ACC112 (cell line): ENCODE results near the gene MACO1.

ENCODE experiments used
- H2AFZ ChIP-seq: fragments of 200-600 bp; sonication (generic); one replicate; pipeline ENCODE4 v1.6.0; 2017; ENCODE audit warnings: antibody characterized with exemption, low read length; ENCODE audit not compliant: unreplicated experiment
- H3K27ac ChIP-seq: fragments of 200-600 bp; sonication (generic); 2 replicates; pipeline ENCODE4 v1.5.1; 2014; ENCODE audit warnings: low read depth, mild to moderate bottlenecking, antibody characterized with exemption, low read length, moderate library complexity
- H3K27me3 ChIP-seq: fragments of 200-600 bp; sonication (generic); 2 replicates; pipeline ENCODE4 v1.6.1; 2014; ENCODE audit warnings: mild to moderate bottlenecking, antibody characterized with exemption, low read length, moderate library complexity, mixed read lengths; ENCODE audit not compliant: insufficient read depth
- H3K36me3 ChIP-seq: fragments of 200-600 bp; sonication (generic); 2 replicates; pipeline ENCODE4 v1.6.1; 2016; ENCODE audit warnings: mild to moderate bottlenecking, antibody characterized with exemption, low read length, moderate library complexity, mixed read lengths; ENCODE audit not compliant: insufficient read depth
- H3K4me1 ChIP-seq: fragments of 200-600 bp; sonication (generic); one replicate; pipeline ENCODE4 v1.6.1; 2016; ENCODE audit warnings: low read length, mixed read lengths; ENCODE audit not compliant: insufficient read depth, unreplicated experiment, control insufficient read depth
- H3K4me3 ChIP-seq: fragments of 200-600 bp; sonication (generic); 2 replicates; pipeline ENCODE4 v1.5.1; 2014; ENCODE audit warnings: mild to moderate bottlenecking, low read depth, low read length
- H3K79me2 ChIP-seq: fragments of 200-600 bp; sonication (generic); one replicate; pipeline ENCODE4 v1.6.0; 2016; ENCODE audit warnings: low read length; ENCODE audit not compliant: control insufficient read depth, unreplicated experiment, insufficient read depth

MACO1 gene

GRCh38 chr1:25527946-25528595 lies 97.4 kb downstream of the MACO1 start:
- Histone ChIP-seq H3K27me3 (peaks cover 27% of the 10 kb centered on the region; the same call in 1 of the 2 replicates), H3K27ac (no peak overlapping the region), H3K79me2 (no peaks in the 10 kb centered on the region), H2AFZ (no peak overlapping the region), H3K36me3 (no peaks in the 10 kb centered on the region), H3K4me1 (no peaks in the 10 kb centered on the region), H3K4me3 (no peak overlapping the region)

GRCh38 chr1:25528881-25529517 lies 98.3 kb downstream of the MACO1 start:
- no peaks in the 10 kb centered on the region for H3K79me2 ChIP-seq
- no peaks in the 10 kb centered on the region for H3K36me3 ChIP-seq
- peaks cover 27% of the 10 kb centered on the region; the same call in 1 of the 2 replicates for H3K27me3 ChIP-seq
- H3K4me3 ChIP-seq = no peak overlapping the region
- H3K4me1 ChIP-seq = no peaks in the 10 kb centered on the region
- no peak overlapping the region for H2AFZ ChIP-seq
- no peak overlapping the region for H3K27ac ChIP-seq

GRCh38 chr1:25529518-25530185 lies 99.0 kb downstream of the MACO1 start:
- Histone ChIP-seq H3K4me1 (no peaks in the 10 kb centered on the region), H2AFZ (no peak overlapping the region), H3K4me3 (no peak overlapping the region), H3K36me3 (no peaks in the 10 kb centered on the region), H3K79me2 (no peaks in the 10 kb centered on the region), H3K27me3 (peaks cover 24% of the 10 kb centered on the region; the same call in 1 of the 2 replicates), H3K27ac (no peak overlapping the region)

- Histone ChIP-seq H3K27me3 (peaks cover 16% of the 10 kb centered on the region; the same call in 1 of the 2 replicates), H3K4me1 (no peaks in the 10 kb centered on the region), H3K4me3 (no peak overlapping the region), H3K79me2 (no peaks in the 10 kb centered on the region), H3K36me3 (no peaks in the 10 kb centered on the region), H3K27ac (no peak overlapping the region), H2AFZ (no peak overlapping the region)
Observed at GRCh38 chr1:25530186-25531081, 99.7 kb downstream of the MACO1 start.

GRCh38 chr1:25531082-25531461 lies 100.4 kb downstream of the MACO1 start:
- no peaks in the 10 kb centered on the region for H3K4me1 ChIP-seq
- H2AFZ ChIP-seq = no peak overlapping the region
- H3K36me3 ChIP-seq = no peaks in the 10 kb centered on the region
- H3K79me2 ChIP-seq = no peaks in the 10 kb centered on the region
- no peak overlapping the region for H3K4me3 ChIP-seq
- no peak overlapping the region for H3K27ac ChIP-seq
- peaks cover 10% of the 10 kb centered on the region; the same call in 1 of the 2 replicates for H3K27me3 ChIP-seq

GRCh38 chr1:25532970-25533369 lies 102.3 kb downstream of the MACO1 start:
- Histone ChIP-seq H3K36me3 (no peaks in the 10 kb centered on the region), H2AFZ (no peak overlapping the region), H3K27ac (no peak overlapping the region), H3K27me3 (no peaks in the 10 kb centered on the region), H3K4me1 (no peaks in the 10 kb centered on the region), H3K79me2 (no peaks in the 10 kb centered on the region), H3K4me3 (no peak overlapping the region)

GRCh38 chr1:25533775-25534409 lies 103.2 kb downstream of the MACO1 start:
- Histone ChIP-seq H3K79me2 (no peaks in the 10 kb centered on the region), H2AFZ (no peak overlapping the region), H3K4me3 (no peak overlapping the region), H3K36me3 (no peaks in the 10 kb centered on the region), H3K27me3 (no peaks in the 10 kb centered on the region), H3K27ac (no peak overlapping the region), H3K4me1 (no peaks in the 10 kb centered on the region)

GRCh38 chr1:25534410-25534788 lies 103.7 kb downstream of the MACO1 start:
- H3K27ac ChIP-seq = no peak overlapping the region
- no peaks in the 10 kb centered on the region for H3K36me3 ChIP-seq
- H3K4me1 ChIP-seq = no peaks in the 10 kb centered on the region
- H2AFZ ChIP-seq = no peak overlapping the region
- H3K27me3 ChIP-seq = no peaks in the 10 kb centered on the region
- no peaks in the 10 kb centered on the region for H3K79me2 ChIP-seq
- H3K4me3 ChIP-seq = no peak overlapping the region

GRCh38 chr1:25536124-25536523 lies 105.4 kb downstream of the MACO1 start:
- no peaks in the 10 kb centered on the region for H3K79me2 ChIP-seq

More at GRCh38 chr1:25536124-25536523, 105.4 kb downstream of the MACO1 start:
- H2AFZ ChIP-seq = no peak overlapping the region
- H3K27ac ChIP-seq = no peak overlapping the region
- no peak overlapping the region for H3K4me3 ChIP-seq
- no peaks in the 10 kb centered on the region for H3K36me3 ChIP-seq
- no peaks in the 10 kb centered on the region for H3K27me3 ChIP-seq
- H3K4me1 ChIP-seq = no peaks in the 10 kb centered on the region
